Activated naive CD8-positive, alpha-beta T cell treated with anti-CD3 and anti-CD28 coated beads, Interleukin-2, amount 10 ng/mL, durations not matched to agents 7 days and 5 days (primary cell): ENCODE measurements around the gene ADCY2. TPM values are rescaled to one million over a fixed set of nuclear protein-coding genes. Genes with fewer than 3 reads are reported as not detected.
A peak's percentile ranks its signal among the peaks of the same experiment; 100 is the strongest.

Source experiments
- ATAC-seq: fragments of 150-1000 bp; cut with Tn5 transposase; one replicate; pipeline ENCODE4 v1.10.0; 2021; ENCODE audit warnings: low read depth, moderate library complexity
- POLR2A ChIA-PET: fragments of 350-600 bp; sonication (Branson Sonifier 250); formaldehyde crosslinking; loops from one replicate; lab custom pipeline; 2021; ENCODE audit warnings: antibody characterized with exemption; lab: Charles Lee
- DNase-seq: peaks from one replicate; pipeline ENCODE4 v3.0.0; 2021
- H3K27ac Mint-ChIP-seq: one replicate; pipeline ENCODE4 v1.8.0; 2022; ENCODE audit warnings: mild to moderate bottlenecking, mixed read lengths
- H3K27me3 Mint-ChIP-seq: one replicate; pipeline ENCODE4 v1.8.0; 2022; ENCODE audit warnings: mild to moderate bottlenecking, moderate library complexity, mixed read lengths
- H3K36me3 Mint-ChIP-seq: one replicate; pipeline ENCODE4 v1.8.0; 2021; ENCODE audit warnings: mild to moderate bottlenecking, mixed read lengths
- H3K4me1 Mint-ChIP-seq: one replicate; pipeline ENCODE4 v1.8.0; 2021; ENCODE audit warnings: mixed read lengths
- H3K4me3 Mint-ChIP-seq: one replicate; pipeline ENCODE4 v1.8.0; 2022; ENCODE audit warnings: mild to moderate bottlenecking, moderate library complexity, mixed read lengths
- H3K9me3 Mint-ChIP-seq: one replicate; pipeline ENCODE4 v1.8.0; 2021; ENCODE audit warnings: mixed read lengths
- total RNA-seq, 2 experiments: library from RNA; stranded (reverse); gene quantifications; one replicate each; pipeline ENCODE4 v1.2.3, GENCODE V29; 2021

Gene ADCY2
- total RNA-seq, 2 experiments from 2014 or later, result not detected

DNA sequence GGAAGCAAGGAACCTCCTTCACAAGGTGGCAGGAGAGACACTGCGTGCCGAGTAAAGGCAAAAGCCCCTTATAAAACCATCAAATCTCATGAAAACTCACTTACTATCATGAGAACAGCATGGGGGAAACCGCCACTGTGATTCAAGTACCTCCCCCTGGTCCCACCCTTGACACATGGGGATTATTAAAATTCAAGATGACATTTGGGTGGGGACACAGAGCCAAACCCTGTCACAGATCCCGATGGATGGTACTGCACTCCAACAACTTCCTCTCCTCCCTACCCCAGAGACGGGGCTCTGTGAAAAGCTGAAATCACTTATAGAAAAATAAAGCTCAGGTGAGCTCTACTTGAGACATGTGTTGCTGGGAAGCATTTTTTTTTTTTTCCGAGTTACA, 10.3 kb upstream of the ADCY2 start:
- Mint-ChIP-seq H3K9me3 (no peaks in the 10 kb centered on the region), H3K4me3 (no peak overlapping the region), H3K27ac (no peak overlapping the region), H3K4me1 (no peaks in the 10 kb centered on the region), H3K36me3 (no peaks in the 10 kb centered on the region), H3K27me3 (no peaks in the 10 kb centered on the region)
- POLR2A ChIA-PET, result no interaction called here
- DNase-seq (no peak), ATAC-seq (no peak)

DNA sequence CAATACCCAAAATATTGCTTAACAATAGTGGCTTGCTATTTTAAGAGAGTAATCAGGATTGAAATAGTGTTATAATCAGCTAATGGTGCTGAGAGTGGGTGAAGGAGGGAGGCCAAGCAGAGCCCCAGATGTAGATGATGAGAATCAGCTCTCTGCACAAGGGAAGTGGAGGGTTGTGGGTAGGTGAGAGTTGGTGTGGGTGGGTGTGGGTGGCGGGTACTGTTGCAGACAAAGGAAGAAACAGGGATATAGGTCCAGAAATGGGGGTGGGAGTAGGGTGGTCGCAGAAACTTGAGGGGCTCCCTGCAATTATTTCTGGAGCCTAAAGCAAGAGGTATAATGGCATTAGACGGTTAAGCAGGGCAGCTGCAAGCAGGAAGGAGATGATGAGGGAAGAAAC, 7.4 kb upstream of the ADCY2 start:
- H3K4me3 Mint-ChIP-seq, result no peak overlapping the region
- H3K27me3 Mint-ChIP-seq, result peaks cover 13% of the 10 kb centered on the region
- ATAC-seq (no peak), DNase-seq (no peak)
- H3K27ac Mint-ChIP-seq, result no peak overlapping the region
- H3K36me3 Mint-ChIP-seq, result no peaks in the 10 kb centered on the region
- no peaks in the 10 kb centered on the region for H3K4me1 Mint-ChIP-seq
- POLR2A ChIA-PET, result no interaction called here
- H3K9me3 Mint-ChIP-seq, result no peaks in the 10 kb centered on the region

DNA sequence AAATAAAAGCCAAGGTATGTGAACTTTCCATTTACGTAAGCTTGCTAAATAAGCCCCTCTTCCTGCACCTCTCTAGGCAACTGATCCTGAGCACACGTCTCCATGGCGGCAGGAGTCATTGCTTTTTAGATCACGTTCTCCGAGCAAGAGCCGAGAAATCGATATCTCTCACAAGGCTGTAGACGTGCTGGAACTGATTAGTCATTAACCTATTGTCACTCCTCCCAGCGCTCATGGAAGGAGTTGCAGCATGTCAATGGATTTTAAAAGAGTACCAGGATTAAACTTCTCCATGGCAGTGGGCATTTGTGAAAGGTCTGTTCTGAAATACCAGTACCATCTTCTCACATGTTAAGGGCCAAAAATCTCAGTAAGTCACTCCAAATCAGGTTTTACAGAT, 4.7 kb upstream of the ADCY2 start:
- Mint-ChIP-seq H3K4me3 (no peak overlapping the region), H3K27me3 (peaks cover 27% of the 10 kb centered on the region), H3K9me3 (no peaks in the 10 kb centered on the region), H3K27ac (no peak overlapping the region), H3K4me1 (no peaks in the 10 kb centered on the region), H3K36me3 (no peaks in the 10 kb centered on the region)
- ATAC-seq, result no peak
- no peak for DNase-seq
- POLR2A ChIA-PET, result no interaction called here

DNA sequence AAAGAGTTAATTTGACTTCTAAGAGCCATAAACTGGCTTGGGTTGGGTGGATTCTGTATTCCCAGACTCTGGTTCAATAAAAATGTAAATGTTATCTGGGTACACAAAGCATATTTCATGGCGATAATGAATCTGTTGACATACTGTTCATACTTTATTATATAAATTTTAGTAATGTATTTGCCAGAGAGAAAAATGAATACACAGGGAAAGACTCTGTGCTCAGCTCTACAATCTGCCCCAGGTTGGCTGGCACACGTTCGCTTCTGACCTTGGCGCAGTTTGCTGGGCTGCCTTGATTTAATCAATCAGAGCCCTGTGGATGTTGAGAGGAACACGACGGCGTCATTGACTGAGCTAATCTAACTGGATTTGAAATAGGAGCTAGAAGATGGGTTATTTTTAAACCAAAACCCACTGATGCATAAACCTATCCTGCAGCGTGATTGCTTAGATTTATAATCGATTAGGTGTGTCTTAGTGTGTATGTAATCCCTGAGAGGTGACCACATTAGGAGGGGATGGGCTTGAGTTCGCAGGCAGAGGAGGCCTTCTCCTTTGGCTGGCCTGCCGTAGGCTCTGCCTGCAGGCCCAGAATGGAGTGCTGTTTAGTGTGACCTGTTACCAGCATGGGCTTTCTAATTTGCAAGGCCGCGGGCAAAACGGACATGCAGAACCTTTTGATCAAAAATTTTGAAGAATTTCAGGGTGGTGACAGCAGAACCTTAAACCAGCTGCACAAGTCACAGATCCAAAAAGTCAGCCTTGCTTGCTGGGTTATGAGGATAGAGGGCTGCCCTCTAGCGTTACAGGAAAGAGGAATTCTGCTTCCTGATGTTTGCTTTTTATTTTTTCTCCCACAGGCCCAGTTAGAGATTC, 3.9 kb upstream of the ADCY2 start:
- H3K4me1 Mint-ChIP-seq, result peaks cover 3% of the 10 kb centered on the region
- DNase-seq (no peak), ATAC-seq (no peak)
- no peaks in the 10 kb centered on the region for H3K36me3 Mint-ChIP-seq
- H3K27me3 Mint-ChIP-seq, result peaks cover 32% of the 10 kb centered on the region
- POLR2A ChIA-PET, result no interaction called here
- H3K4me3 Mint-ChIP-seq, result no peak overlapping the region
- H3K27ac Mint-ChIP-seq, result no peak overlapping the region
- peaks cover 1% of the 10 kb centered on the region for H3K9me3 Mint-ChIP-seq

DNA sequence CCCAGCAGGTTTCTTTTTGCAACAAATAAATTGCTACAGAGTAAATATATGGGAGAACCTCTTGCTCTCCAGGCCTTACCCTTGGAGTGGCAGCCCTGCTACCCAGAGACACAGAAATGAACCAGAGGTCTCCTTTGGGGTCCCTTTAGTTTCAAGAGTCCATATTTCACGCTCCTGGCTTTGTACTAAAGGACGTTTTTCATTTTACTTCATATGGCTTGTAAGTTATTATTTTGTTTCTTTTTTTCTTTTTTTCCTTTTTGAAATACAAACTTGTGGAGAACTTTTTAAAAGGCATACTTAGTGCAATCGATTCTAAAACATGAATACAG, 3.3 kb upstream of the ADCY2 start:
- peaks cover 38% of the 10 kb centered on the region for H3K27me3 Mint-ChIP-seq
- POLR2A ChIA-PET, result no interaction called here
- H3K4me1 Mint-ChIP-seq, result peaks cover 3% of the 10 kb centered on the region

DNA sequence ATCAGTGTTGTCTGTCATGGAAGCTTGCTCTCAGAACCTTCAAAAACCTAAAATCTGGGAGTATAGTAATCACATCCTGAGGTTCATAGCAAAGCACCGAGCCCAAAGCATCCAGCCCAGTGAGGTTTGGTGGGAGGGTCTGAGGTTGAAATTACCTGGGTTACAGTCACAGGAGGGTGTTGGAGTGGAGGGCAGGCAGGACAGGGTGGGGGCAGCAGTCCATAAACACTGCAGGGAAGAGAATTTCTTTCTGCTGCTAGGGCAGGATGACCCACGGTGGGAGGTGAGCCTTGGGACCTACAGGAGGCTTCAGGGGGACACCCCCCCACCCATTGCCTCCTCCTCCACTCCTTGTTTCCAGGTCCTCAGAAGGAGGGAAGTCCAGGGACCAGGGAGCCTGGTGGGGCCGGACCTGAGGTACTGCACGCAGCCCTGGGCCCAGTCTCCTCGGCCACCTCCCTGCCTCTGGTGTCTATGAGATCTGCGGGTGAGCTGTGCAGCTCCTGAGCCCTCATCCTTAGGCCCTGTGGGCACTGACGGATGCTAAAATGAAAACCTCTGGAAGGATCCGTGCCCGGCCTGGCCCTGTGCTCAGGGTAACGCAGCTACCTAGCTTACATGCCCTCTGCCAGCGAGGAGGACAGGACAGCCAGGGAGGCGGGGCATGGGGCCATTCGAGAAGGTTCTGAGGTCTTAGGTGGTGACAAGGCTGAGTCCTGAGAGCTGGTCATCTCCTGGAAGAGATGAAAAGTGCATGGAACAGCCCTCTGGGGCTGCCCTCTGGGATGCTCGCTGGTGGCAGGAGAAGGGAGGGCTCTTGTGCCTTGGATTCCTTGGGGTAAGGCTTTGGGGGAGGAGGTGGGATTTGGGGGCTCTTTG, 1.8 kb upstream of the ADCY2 start:
- peaks cover 1% of the 10 kb centered on the region for H3K9me3 Mint-ChIP-seq
- no peak overlapping the region for H3K27ac Mint-ChIP-seq
- H3K4me3 Mint-ChIP-seq, result no peak overlapping the region
- H3K4me1 Mint-ChIP-seq, result peaks cover 3% of the 10 kb centered on the region
- H3K36me3 Mint-ChIP-seq, result no peaks in the 10 kb centered on the region
- ATAC-seq (no peak), DNase-seq (no peak)
- peaks cover 45% of the 10 kb centered on the region for H3K27me3 Mint-ChIP-seq
- POLR2A ChIA-PET, result no interaction called here

More for the DNA sequence above, 3.3 kb upstream of the ADCY2 start:
- no peak for DNase-seq
- no peak for ATAC-seq
- peaks cover 1% of the 10 kb centered on the region for H3K9me3 Mint-ChIP-seq
- no peak overlapping the region for H3K27ac Mint-ChIP-seq
- H3K36me3 Mint-ChIP-seq, result no peaks in the 10 kb centered on the region
- H3K4me3 Mint-ChIP-seq, result no peak overlapping the region

DNA sequence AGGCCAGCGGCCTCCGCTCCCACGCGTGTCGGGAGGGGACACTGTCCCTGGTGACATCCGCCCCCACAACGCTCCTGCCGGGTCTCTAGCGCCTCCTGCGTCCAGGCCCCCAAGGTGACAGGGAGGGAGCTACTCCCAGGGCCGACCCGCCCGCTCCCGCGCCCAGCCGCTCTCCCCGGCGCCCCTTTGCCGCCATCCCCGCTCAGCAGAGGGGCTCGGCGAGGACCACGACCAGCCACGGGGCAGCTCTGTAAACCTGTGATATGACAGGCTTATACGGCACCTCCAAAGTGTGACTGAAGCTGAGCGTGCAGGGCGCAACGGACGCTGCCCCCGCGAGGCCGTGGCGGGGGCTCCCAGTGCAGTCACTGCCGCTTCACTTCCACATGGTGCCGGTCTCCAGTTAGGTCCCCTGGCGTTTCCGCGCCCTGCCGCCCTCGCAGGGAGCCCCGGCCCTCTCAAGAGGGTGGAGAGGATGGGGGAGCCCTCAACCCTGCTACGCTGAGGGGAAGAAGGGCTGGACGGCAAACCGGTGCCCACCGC, 978 bp upstream of the ADCY2 start:
- peaks cover 1% of the 10 kb centered on the region for H3K9me3 Mint-ChIP-seq
- peaks cover 3% of the 10 kb centered on the region for H3K4me1 Mint-ChIP-seq
- no peak for DNase-seq
- H3K27me3 Mint-ChIP-seq, result peaks cover 45% of the 10 kb centered on the region
- POLR2A ChIA-PET, result no interaction called here
- no peak overlapping the region for H3K27ac Mint-ChIP-seq
- no peaks in the 10 kb centered on the region for H3K36me3 Mint-ChIP-seq
- no peak overlapping the region for H3K4me3 Mint-ChIP-seq
- no peak for ATAC-seq

DNA sequence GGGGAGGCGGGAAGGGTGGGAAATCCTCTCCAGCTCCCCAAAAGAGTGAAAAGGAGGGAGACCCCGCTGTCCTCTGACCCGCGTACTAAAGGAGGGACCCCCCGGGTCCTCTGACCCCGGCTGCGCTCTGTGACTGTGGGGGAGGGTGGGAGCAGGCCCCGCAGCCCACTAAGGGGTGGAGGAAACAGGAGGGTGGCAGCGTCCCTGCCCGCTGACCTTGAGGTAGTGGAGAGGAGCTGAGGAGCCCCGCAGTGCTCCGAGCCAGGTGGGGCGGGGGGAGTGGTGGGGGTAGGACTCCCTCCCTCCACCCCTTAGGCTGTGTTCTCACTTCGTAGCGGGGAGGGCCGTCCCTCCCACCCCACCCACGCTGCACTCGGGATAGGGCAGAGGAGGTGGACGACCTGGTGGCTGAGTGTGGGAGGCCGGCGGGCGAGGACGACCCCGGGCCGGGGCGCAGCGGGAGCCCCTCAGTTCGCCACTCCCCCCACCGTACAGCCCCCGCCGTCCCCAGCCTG, 449 bp upstream of the ADCY2 start:
- H3K36me3 Mint-ChIP-seq, result no peaks in the 10 kb centered on the region
- DNase-seq, result no peak
- H3K27me3 Mint-ChIP-seq, result peaks cover 45% of the 10 kb centered on the region
- ATAC-seq, result no peak
- H3K27ac Mint-ChIP-seq, result no peak overlapping the region
- H3K9me3 Mint-ChIP-seq, result peaks cover 1% of the 10 kb centered on the region
- H3K4me3 Mint-ChIP-seq, result no peak overlapping the region
- POLR2A ChIA-PET, result no interaction called here
- H3K4me1 Mint-ChIP-seq, result peaks cover 3% of the 10 kb centered on the region

DNA sequence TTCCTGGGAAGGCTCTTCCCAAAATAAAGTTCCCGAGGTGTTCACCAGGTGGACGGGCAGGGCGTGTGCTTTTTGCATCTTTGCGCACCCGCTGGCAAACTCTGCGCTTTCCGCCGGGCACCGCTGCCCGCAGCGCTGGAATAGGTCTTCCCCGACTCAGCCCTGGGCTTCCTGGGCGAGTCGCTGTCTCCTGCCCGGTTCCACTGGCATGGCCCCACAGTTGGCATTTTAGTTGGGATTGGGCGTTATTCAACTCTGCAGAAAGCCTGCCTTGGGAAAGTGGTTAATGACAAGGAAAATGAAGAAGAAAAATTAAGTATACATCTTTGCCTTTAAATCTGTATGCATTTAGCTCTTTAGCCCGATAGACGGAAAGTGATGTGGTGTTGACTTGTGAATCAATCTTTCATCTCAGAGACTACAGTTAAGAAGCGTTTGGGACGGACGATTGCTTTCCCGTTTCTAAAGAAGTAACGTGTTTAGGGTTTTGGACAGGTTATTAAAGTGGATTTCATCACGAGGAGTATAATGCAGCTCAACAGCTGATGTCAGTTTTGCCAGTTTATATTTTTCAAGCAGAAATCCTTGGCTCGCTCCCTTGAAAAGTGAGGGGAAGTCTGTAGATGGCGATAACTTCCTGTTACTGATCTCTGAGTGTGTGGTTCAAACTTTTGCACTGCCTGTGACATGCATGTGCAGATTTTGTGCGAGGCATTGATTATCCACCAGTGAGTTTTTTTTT, 946 bp downstream of the ADCY2 start:
- Mint-ChIP-seq H3K36me3 (no peaks in the 10 kb centered on the region), H3K27ac (peak overlapping the region; percentile 28), H3K4me3 (no peak overlapping the region), H3K27me3 (peaks cover 45% of the 10 kb centered on the region), H3K4me1 (peaks cover 3% of the 10 kb centered on the region), H3K9me3 (peaks cover 1% of the 10 kb centered on the region)
- no peak for ATAC-seq
- no peak for DNase-seq
- POLR2A ChIA-PET, result no interaction called here

DNA sequence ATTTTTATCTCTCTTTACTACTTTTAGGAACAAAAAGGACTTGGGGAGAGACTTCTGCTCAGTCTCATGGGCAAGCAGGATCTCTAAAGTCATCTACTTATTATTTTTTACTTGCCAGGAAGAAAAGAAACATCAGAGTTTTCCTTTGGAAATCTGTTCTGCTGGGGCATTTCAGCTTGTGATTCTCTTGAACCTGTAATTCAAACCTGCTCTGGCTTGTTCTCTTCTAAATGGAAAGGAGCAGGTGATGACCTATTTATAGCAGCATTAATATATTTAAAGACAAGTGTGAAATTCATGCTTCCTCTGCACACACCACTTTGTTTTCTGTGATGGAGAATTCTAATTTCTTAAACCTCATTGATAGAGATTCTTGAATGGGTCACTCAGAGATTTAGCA, 2.0 kb downstream of the ADCY2 start:
- Mint-ChIP-seq H3K4me3 (no peak overlapping the region), H3K36me3 (no peaks in the 10 kb centered on the region), H3K27ac (no peak overlapping the region), H3K4me1 (peaks cover 3% of the 10 kb centered on the region), H3K9me3 (peaks cover 1% of the 10 kb centered on the region), H3K27me3 (peaks cover 38% of the 10 kb centered on the region)
- DNase-seq (no peak), ATAC-seq (no peak)
- POLR2A ChIA-PET, result no interaction called here

DNA sequence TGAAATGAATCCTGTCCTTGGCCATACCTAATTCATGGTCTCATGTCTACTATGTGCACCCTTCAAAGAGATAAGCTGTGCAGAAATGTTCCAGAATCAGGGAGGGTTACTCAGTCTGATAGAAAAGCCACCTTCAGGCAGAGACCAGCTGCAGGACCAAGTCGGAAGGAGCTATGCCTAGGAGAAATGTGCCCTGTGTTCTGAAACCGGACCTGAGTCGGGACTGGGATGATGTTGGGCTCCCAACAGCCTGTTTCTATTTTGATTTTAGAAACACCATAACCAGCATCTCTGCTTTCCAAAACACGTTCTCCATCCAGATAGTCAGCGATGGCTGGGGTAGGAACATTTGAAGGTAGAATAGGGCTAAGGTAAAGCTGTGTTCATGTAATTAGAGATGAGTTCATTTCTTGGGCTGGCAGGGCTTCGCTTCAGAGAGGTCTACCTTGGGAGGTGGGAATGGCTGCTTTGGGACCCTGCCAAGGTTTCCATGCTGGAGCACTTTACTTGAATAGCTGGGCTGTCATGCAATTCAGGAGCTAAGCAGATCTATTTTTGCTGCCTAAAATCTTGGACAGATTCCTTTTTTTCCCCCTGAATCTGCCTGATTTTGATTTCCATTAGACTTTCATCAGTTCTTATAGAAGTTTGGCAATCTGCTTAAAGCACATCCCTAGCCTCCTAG, 2.8 kb downstream of the ADCY2 start:
- Mint-ChIP-seq H3K4me1 (peaks cover 3% of the 10 kb centered on the region), H3K4me3 (no peak overlapping the region), H3K9me3 (peaks cover 1% of the 10 kb centered on the region), H3K27me3 (peaks cover 30% of the 10 kb centered on the region), H3K27ac (no peak overlapping the region), H3K36me3 (no peaks in the 10 kb centered on the region)
- POLR2A ChIA-PET, result no interaction called here
- ATAC-seq (no peak), DNase-seq (no peak)

DNA sequence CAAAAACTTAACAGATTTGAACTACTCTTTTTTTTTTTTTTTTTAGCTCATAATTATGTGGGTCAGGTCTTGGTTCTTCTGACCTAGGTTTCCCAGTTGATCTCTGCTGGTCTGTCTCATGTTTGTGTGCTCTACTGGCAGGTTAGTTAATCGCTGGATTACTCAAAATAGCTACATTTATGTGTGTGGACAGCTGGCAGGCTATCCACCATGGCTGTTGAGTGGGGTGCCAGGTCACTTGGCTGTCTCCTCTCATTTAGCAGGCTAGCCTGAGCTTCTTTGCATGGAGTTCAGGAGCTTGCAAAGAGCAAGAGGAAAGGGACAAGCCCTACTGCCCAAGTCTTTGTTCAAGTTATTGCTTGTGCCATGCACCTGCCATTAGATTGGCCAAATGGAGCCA, 9.3 kb downstream of the ADCY2 start:
- DNase-seq (no peak), ATAC-seq (no peak)
- H3K9me3 Mint-ChIP-seq, result peaks cover 5% of the 10 kb centered on the region
- no peaks in the 10 kb centered on the region for H3K36me3 Mint-ChIP-seq
- H3K4me1 Mint-ChIP-seq, result no peaks in the 10 kb centered on the region
- POLR2A ChIA-PET, result no interaction called here
- no peak overlapping the region for H3K27ac Mint-ChIP-seq
- no peaks in the 10 kb centered on the region for H3K27me3 Mint-ChIP-seq
- H3K4me3 Mint-ChIP-seq, result no peak overlapping the region
